GM19468 (cell line): ENCODE data around the gene EGLN2.
A peak's percentile ranks its signal among the peaks of the same experiment; 100 is the strongest.
"Not testable (repeated sequence)": the region's sequence is repeated elsewhere in the genome, so short reads cannot be mapped to it uniquely, and the experiment has no call there.

Experiments
- ATAC-seq: cut with Tn5 transposase; IDR thresholded peaks from one replicate; pipeline ENCODE4 v1.9.1; 2021; ENCODE audit warnings: mild to moderate bottlenecking, moderate library complexity, moderate number of reproducible peaks; ENCODE audit not compliant: unreplicated experiment; ENCODE audit errors: extremely low read depth

Gene EGLN2

DNA sequence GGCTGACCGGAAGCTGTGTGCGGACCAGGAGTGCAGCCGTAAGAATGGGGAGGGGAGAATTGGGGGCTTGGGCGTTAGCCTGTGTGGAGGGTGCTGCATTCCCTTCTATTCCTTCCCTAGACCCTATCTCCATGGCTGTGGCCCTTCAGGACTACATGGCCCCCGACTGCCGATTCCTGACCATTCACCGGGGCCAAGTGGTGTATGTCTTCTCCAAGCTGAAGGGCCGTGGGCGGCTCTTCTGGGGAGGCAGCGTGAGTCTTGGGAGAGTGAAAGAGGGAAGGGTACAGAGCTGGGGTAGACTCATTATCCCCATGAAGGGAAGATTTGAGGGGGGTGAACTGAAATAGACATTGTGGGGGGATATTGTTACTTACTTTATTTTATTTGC is 23.4 kb upstream of the EGLN2 start:
- no peak for ATAC-seq

DNA sequence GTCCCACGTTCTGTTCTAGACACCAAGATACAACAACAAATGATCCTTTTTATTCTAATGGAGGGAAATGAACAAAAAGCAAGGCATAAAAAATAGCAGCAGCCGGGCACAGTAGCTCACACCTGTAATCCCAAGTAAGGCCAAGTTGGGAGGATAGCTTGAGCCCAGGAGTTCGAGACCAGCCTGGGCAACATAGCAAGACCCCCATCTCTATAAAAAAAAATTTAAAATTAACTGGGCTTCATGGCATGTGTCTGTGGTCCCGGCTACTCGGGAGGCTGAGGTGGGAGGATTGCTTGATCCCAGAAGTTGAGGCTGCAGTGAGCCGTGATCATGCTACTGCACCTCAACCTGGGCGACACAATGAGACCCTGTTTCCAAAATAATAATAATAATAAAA is 22.6 kb upstream of the EGLN2 start:
- no peak for ATAC-seq

DNA sequence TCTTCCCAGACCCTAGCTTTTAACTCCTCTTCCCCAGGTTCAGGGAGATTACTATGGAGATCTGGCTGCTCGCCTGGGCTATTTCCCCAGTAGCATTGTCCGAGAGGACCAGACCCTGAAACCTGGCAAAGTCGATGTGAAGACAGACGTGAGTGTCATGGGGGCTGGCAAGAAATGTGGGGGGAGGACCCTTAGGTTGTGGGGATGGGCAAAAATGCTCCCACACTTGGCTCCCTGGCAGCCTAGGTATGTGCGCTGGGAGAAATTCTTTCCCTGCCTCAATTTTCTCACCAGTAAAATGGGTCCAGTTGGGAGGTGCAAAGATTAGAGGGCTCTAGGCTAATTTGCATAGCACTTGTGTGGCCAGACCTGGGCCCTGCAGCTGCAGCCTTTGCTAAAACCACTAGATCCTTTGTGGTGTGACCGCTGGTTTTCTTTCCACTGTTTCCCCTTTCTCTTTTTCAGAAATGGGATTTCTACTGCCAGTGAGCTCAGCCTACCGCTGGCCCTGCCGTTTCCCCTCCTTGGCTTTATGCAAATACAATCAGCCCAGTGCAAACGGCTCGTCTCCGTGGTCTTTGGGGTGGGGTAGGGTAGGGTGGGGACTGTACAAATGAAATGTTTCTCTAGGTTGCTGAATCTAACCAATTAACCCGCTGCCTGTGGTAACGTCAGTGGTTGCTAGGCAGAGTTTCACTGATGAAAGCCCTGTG is 21.9 kb upstream of the EGLN2 start:
- ATAC-seq = peak; percentile 67

DNA sequence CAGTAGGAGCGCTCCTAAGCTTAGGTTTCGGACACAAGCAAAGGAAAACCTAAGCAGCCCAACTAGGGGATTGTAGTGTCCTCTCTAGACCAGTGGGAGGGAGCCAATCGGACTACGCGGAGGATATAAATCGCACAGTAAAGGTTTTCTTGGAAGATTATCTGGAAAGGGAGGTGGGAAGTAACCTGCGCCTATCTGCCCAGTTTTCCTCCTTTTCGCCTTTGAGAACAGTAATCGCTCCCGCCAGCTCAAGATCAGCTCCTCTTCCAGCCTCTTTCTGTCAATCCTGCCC is 21.4 kb upstream of the EGLN2 start:
- no peak for ATAC-seq

DNA sequence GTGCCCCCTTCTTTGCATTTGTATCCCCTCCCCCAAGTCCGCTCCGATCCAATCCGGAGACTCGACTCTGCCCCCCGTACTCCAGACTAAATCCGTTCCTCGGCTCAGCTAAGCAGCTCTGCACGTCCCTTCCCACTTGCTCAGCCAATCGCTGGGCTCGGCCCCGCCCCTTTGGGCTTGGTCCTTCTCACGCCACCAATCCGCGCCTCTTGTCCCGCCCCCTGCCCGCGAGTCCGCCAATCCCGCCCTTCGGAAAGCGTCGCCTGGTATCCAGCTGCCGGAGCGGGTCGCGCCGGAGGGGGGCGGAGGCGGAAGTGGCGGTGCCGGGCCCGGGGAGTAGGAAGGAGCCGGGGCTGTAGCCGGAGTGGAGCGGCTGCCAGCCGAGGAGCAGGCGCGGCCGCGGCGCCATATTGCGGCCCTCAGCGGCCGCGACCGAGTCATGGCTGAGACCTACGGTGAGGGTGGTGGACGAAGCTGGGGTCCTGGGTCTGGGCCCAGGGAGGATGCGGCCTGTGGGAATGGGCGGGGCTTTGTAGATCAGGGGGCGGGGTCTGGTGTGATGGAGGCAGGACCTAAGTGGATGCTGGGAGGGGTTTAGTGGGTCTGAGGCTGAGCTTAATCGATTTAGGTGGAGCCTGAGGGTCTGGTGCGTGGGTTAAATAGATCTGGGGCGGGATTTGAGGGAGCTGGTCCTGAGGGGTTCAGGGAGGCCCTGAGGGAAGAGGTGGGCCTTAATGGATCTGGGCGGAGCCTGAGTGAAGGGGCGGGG is 20.9 kb upstream of the EGLN2 start, which contains the start of gene RAB4B:
TSS of gene RAB4B (plus strand) at position 311 of the 769 bp plus-strand sequence. CDS start at position 440, 129 bp downstream.
- peak; percentile 44 for ATAC-seq

DNA sequence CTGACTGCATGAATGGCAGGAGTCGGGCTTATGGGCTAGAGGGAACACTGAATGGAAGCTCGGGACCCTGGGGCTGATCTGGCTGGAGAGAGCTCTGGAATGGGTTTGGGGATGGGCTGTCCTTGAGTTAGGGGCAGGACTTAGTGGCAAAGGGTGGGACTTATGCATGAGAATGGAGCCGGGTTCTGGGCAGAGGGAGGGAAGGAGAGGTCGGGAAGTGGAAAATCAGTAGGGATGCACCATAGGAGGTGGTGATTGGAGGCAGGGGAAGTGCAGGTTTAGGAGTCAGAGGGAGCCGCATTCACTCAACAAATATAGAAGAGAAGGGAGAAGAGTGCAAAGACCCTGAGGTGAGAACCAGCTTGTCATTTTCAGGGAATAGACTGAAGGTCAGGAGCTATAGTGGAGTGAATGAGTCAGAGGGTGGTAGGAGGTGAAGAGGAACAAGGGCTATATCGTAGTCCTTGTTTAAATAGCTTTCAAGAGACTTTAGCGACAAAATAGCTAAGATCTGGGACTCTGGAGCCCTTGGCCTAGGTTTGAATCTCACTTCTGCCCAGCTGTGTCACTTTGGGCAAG is 20.2 kb upstream of the EGLN2 start:
- ATAC-seq = no peak

DNA sequence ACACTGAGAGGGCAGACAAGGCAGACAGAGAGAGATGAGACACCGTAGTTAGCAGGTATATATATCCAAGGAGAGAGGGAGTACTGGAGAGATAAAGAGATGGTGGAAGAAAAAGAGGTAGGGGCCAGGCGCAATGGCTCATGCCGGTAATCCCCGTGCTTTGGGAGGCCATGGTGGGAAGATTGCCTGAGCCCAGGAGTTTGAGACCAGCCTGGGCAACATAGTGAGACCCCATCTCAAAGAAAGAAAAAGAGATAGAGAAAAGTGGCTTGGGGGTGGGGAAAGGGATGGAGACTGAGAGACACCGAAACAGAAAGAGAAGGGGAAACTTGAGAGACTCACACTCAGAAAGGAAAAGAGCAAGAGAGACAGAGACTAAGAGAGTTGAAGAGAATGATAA is 18.4 kb upstream of the EGLN2 start:
- ATAC-seq = no peak

DNA sequence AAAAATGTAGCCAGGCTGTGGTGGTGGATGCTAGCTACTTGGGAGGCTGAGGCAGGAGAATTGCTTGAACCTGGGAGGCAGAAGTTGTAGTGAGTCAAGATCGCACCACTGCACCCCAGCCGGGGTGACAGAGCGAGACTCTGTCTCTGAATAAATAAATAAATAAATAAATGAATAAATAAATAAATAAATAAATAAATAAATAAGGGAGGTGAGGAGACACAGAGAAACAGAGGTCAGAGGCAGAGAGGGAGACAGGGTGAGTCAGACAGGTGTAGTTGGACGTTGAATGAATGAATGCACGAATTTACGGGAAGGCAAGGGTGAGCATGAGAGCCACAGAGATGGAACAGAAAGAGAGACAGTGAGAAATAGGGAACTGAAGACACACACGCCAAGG is 17.9 kb upstream of the EGLN2 start:
- ATAC-seq = no peak

DNA sequence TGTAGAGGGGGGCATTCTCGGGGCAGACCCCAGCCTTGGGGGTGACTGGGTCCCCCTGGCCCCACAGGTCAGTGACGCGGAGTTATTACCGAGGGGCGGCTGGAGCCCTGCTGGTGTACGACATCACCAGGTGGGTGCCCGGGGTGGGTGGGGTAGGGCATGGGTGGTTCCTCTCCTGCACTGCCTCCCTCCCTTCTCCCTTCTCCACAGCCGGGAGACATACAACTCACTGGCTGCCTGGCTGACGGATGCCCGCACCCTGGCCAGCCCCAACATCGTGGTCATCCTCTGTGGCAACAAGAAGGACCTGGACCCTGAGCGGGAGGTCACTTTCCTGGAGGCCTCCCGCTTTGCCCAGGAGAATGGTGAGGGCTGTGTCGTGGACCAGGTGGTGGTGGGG is 15.3 kb upstream of the EGLN2 start:
- no peak for ATAC-seq

DNA sequence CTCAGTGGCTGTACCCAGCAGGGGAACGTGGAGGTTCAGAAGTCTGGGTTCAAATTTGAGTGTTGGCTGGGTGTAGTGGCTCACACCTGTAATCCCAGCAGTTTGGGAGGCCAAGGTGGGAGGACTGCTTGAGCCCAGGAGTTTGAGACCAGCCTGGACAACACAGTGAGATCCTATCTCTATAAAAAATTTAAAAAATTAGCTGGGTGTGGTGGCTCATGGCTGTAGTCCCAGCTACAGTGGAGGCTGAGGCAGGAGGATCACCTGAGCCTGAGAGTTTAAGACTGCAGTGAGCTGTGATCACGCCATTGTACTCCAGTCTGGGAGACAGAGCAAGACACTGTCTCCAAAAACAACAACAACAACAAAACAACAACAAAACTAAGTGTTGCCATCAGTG is 14.8 kb upstream of the EGLN2 start:
- ATAC-seq = not testable (repeated sequence)

DNA sequence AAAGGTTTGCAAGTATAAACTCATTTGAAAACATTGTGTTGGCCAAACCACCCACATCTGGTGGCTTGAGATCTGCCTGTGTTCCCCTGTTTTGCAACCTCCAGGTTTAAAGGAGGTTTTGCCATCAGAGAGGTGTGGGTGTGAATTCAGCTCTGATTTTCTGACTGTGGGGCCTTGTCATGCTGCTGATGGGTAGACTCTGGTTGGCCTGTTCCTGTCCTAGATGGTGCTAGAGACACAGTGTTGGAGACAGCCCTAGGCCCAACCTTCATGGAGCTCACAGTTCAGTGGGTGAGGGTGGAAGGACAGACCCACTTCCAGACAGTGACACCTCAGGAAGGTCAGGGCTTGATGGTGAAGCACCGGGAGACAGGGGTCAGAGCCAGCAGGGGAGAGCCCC is 13.5 kb upstream of the EGLN2 start:
- no peak for ATAC-seq

DNA sequence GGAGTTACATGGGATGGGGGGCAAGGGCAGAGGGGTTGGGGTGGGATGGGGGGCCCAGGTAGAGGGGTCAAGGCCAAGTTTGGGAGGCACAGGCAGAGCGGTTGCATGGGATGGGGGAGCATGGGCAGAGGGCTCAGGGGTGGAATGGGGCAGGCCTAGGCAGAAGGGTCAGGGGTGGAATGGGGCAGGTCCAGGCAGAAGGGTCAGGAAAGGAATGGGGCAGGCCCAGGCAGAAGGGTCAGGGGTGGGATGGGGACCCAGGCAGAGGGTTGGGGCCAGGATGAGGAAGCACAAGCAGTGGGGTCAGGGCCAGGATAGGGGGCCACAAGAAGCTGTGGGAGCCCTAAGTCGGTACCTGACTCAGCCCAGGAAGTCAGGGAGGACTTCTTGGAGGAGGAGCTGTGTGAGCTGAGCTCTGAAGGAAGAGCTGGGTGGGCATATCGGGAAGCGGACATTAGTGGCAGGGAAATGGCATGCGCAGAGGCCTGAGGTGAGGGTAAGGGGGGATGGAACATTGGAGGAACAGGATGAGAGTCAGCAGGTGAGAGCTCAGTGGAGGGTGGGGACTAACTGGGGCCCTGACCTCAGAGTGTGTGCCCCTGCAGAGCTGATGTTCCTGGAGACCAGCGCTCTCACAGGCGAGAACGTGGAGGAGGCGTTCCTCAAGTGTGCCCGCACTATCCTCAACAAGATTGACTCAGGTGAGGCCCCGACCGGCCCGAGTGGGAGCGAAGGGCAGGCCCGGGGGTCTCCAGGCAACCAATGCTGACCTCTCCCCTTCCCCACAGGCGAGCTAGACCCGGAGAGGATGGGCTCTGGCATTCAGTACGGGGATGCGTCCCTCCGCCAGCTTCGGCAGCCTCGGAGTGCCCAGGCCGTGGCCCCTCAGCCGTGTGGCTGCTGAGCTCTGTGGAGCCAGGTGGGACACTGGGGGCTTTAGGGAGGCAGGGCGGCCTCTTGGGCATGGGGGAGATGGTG is 12.6 kb upstream of the EGLN2 start:
- ATAC-seq = no peak

DNA sequence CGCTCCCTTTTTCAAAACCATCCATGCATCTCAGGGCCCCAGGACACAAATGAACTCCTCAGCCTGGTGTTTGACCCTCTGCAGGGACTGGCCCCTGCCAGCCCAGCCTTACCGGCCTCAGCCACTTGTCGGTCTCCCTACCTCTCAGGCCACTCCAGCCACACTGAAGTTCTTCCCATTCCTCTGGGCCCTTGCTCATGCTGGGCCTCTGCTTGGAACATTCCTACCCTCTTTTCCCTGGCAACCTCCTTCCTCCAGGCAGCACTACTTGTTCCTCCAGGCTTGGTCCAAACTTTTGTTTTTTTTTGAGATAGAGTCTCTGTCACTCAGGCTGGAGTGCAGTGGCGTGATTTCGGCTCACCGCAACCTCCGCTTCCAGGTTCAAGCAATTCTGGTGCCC is 7.6 kb upstream of the EGLN2 start:
- no peak for ATAC-seq

DNA sequence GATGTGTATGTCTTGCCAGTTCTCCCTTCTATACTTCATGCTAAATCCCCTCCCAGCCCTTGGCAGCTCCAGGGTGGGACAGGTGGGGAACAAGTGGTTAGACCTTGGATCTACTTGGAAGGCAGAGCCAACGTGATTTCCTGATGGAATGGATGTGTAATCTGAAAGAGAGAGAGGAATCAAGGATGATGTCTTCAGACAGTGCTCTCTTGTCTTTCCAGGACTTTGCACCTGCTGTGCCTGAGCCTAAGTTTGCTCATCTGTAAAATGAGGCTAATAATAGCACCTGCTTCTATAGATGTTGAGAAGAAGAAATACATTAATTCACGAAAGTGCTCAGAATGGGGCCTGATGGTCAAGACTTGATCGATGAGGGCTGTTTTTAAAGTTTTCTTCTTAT is 7.0 kb upstream of the EGLN2 start:
- ATAC-seq = no peak

DNA sequence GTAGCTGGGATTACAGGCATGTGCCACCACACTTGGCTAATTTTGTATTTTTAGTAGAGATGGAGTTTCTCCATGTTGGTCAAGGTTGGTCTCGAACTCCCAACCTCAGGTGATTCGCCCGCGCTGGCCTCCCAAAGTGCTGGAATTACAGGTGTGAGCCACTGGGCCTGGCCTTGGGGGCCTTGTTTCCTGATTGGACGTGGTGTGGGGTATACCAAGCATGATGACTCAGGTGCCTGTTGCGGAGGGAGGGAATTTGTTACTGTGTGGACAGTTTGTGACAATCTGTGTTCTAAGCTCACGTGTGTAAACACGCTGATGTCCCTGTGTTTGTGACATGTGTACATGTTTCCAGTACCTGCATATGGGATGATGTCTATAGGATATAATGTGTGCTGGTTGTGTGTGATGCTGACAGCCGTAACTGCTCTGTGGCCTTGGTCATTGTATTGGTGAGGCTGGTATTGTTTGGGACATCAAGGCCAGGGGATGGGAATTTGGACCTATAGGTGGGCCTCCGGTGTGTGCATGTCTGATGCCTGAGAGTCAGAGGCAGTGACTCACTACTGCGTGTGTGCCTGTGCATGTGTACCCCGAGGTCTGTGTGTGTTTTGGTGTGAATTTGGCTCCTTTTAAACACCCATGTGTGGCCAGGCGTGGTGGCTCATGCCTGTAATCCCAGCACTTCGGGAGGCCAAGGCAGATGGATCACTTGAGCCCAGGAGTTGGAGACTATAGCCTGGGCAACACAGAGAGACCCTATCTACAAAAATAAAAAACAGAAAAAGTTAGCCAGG is 1.6 kb upstream of the EGLN2 start:
- no peak for ATAC-seq

DNA sequence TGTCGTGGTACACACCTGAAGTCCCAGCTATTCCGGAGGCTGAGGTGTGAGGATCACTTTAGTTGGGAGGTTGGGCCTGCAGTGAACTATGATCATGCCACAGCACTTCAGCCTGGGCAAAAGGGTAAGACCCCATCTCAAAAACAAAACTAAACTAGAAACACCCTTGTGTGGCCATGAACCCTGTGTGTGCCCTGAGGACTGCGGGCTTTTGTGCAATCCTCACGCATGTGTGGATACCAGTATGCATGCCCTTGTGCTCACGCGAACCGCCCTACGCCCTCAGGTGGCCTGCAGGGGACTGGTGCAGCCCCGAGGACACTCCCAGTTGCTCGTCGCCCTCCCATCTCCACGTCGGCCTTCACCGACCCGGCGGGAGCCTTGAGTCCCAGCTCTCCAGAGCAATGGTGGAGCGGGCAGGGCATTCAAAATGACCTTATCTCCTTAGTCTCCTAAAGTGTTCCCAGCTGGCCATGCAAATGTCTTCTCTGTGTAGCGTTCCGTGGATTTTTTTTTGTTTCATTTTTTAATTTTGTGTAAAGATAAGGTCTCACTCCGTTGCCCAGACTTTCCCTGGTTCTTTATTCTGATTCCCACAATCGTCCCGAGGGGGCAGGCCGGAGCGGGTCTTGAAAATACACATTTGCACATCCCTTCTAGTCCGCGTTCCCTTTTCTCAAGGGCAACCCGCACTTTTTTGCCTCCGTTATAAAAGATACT is 868 bp upstream of the EGLN2 start:
- no peak for ATAC-seq

DNA sequence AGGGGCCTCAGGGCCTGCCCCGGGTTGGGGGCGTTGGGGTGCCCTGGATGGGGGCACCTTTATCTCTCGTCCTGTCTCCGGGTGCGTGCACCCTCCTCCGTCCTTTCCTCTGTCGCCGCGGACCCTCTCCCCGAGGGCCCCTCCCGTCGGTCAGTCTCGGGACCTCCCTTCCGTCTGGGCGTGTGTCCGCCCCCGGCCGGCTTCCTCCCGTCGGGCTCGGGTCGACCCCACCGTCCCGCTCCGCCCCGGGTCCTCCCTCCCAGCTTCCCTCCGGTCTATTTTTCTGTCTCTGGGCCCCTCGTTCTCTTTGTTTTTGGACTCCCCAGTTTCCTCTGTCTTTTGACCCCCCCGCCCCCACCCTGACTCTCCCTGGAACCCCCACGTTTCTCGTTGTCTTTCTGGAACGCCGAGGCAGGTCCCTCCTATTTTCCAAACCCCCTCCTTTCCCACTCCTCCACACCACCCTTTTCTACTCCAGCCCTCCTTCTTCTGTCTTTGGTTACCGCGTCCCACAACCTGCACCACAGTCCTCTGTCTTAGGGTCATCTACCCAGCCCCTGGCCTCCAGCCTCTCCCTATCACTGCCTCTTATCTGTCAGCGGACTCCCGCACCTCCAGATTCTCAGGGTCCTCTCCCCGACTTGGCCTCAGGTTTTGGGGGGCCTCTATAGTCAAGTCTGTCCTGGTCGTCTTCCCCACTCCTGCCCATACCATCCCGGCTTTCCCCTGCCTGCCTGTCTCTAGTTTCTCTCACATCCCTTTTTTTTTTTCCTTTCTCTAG is 757 bp downstream of the EGLN2 start:
- ATAC-seq = no peak

DNA sequence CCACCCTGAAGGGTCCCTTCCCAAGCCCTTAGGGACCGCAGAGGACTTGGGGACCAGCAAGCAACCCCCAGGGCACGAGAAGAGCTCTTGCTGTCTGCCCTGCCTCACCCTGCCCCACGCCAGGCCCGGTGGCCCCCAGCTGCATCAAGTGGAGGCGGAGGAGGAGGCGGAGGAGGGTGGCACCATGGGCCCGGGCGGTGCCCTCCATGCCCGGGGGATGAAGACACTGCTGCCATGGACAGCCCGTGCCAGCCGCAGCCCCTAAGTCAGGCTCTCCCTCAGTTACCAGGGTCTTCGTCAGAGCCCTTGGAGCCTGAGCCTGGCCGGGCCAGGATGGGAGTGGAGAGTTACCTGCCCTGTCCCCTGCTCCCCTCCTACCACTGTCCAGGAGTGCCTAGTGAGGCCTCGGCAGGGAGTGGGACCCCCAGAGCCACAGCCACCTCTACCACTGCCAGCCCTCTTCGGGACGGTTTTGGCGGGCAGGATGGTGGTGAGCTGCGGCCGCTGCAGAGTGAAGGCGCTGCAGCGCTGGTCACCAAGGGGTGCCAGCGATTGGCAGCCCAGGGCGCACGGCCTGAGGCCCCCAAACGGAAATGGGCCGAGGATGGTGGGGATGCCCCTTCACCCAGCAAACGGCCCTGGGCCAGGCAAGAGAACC is 1.5 kb downstream of the EGLN2 start:
- ATAC-seq = no peak
